CD4-positive, alpha-beta T cell (primary cell): ENCODE measurements around the gene HSDL1. TPM values are rescaled to one million over a fixed set of nuclear protein-coding genes. Genes with fewer than 3 reads are reported as not detected.

Experiments used
- ATAC-seq: fragments of 200-7000 bp; cut with Tn5 transposase; one replicate; pipeline ENCODE4 v1.10.0; 2022; ENCODE audit warnings: mild to moderate bottlenecking; ENCODE audit not compliant: poor library complexity
- CTCF ChIA-PET: fragments of 350-600 bp; sonication (Branson Sonifier 250); formaldehyde crosslinking; loops from one replicate; lab custom pipeline; 2021; ENCODE audit warnings: antibody characterized with exemption, inconsistent platforms; lab: Charles Lee
- POLR2A ChIA-PET: fragments of 350-600 bp; sonication (Branson Sonifier 250); formaldehyde crosslinking; loops from one replicate; lab custom pipeline; 2021; ENCODE audit warnings: antibody characterized with exemption, inconsistent platforms; lab: Charles Lee
- DNase-seq, 14 experiments: peaks; one replicate each; pipeline ENCODE4 v3.0.0-alpha.2; 2013 to 2020; ENCODE audit warnings: mixed read lengths in 2 of 14
- H3K27ac ChIP-seq, 2 donors: one replicate each; pipeline versions ENCODE4 v1.5.1 to v1.7.0; 2013; ENCODE audit warnings: low read length in 2 of 2, low read depth in 1 of 2, mild to moderate bottlenecking in 1 of 2
- H3K27me3 ChIP-seq, 2 experiments: 1 replicate in 1 of 2; 2 replicates in 1 of 2; pipeline versions ENCODE4 v1.6.1 to v1.7.0; 2013; ENCODE audit warnings: low read length in 2 of 2, control low read depth in 1 of 2, mild to moderate bottlenecking in 1 of 2, moderate library complexity in 1 of 2; ENCODE audit not compliant: insufficient read depth in 2 of 2, control insufficient read depth in 1 of 2
- H3K36me3 ChIP-seq: one replicate; pipeline ENCODE4 v1.6.1; 2013; ENCODE audit warnings: low read length, control low read depth; ENCODE audit not compliant: insufficient read depth
- H3K4me1 ChIP-seq: one replicate; pipeline ENCODE4 v1.6.1; 2013; ENCODE audit warnings: low read length, control low read depth; ENCODE audit not compliant: insufficient read depth
- H3K4me3 ChIP-seq: one replicate; pipeline ENCODE4 v1.5.1; 2013; ENCODE audit warnings: mild to moderate bottlenecking, low read length, moderate library complexity
- H3K9me3 ChIP-seq, 2 experiments: 1 replicate in 1 of 2; 2 replicates in 1 of 2; pipeline versions ENCODE4 v1.6.1 to v1.7.0; 2013; ENCODE audit warnings: low read length in 2 of 2, mild to moderate bottlenecking in 2 of 2, control low read depth in 1 of 2, moderate library complexity in 1 of 2; ENCODE audit not compliant: control insufficient read depth in 1 of 2, insufficient read depth in 1 of 2
- H3K27ac Mint-ChIP-seq: one replicate; pipeline ENCODE4 v1.8.0; 2020; ENCODE audit warnings: mixed read lengths
- H3K27me3 Mint-ChIP-seq: one replicate; pipeline ENCODE4 v1.8.0; 2021; ENCODE audit warnings: mixed read lengths
- H3K36me3 Mint-ChIP-seq: one replicate; pipeline ENCODE4 v1.8.0; 2021; ENCODE audit warnings: low read depth, mixed read lengths
- H3K4me1 Mint-ChIP-seq: one replicate; pipeline ENCODE4 v1.8.0; 2021; ENCODE audit warnings: low read depth, mixed read lengths
- H3K4me3 Mint-ChIP-seq: one replicate; pipeline ENCODE4 v1.8.0; 2020; ENCODE audit warnings: mild to moderate bottlenecking, mixed read lengths
- H3K9me3 Mint-ChIP-seq: one replicate; pipeline ENCODE4 v1.8.0; 2020; ENCODE audit warnings: mixed read lengths
- intact Hi-C, 2 experiments: fragments of 100-400 bp; cut with DNase I in 1 of 2; cut with micrococcal nuclease in 1 of 2; formaldehyde crosslinking; loops; one replicate each; pipeline versions ENCODE4 v1.15.1 to v1.9.0; 2023 to 2025; cut with DNase I, micrococcal nuclease
- total RNA-seq, 174 experiments: library from RNA in 2 of 174; stranded (reverse) in 2 of 174; gene quantifications; one replicate each; pipeline ENCODE4 v1.2.3 and lab custom pipeline; 2021 to 2026
- TF ChIP-seq, protein P1 (sequence below): fragments of 200-600 bp; IDR thresholded peaks from one replicate; pipeline ENCODE4 v1.8.0; 2022; ENCODE audit warnings: antibody characterized with exemption, mild to moderate bottlenecking

HSDL1 gene
- total RNA-seq, 2 experiments from 2014 or later, result 9.4 to 12.1 TPM

DNA sequence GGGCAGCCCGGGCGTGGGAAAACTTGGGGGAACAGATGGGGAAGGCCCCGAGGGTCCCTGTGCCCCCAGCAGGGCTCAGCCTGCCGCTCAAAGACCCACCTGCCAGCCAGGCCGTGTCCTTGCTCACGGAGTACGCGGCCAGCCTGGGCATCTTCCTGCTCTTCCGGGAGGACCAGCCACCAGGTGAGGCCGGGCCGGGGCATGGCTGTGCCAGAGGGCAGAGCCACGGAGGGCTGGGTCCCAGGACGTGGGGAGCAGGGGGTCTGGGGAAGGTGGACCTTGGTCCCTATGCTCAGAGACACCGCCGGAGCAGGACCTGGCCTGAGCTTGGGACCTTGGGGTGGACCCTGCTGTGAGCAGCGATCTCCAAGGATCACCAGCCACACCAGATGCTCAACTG is 46.5 kb upstream of the HSDL1 start:
- Mint-ChIP-seq H3K27ac (no peak overlapping the region), H3K36me3 (peaks cover 4% of the 10 kb centered on the region), H3K4me3 (no peak overlapping the region), H3K9me3 (no peaks in the 10 kb centered on the region), H3K4me1 (peaks cover 27% of the 10 kb centered on the region), H3K27me3 (no peaks in the 10 kb centered on the region)
- no peak overlapping the region for H3K4me3 ChIP-seq
- POLR2A ChIA-PET, result no interaction called here
- H3K27me3 ChIP-seq, result no peaks in the 10 kb centered on the region
- CTCF ChIA-PET, result no interaction called here
- TF ChIP-seq, protein P1, sequence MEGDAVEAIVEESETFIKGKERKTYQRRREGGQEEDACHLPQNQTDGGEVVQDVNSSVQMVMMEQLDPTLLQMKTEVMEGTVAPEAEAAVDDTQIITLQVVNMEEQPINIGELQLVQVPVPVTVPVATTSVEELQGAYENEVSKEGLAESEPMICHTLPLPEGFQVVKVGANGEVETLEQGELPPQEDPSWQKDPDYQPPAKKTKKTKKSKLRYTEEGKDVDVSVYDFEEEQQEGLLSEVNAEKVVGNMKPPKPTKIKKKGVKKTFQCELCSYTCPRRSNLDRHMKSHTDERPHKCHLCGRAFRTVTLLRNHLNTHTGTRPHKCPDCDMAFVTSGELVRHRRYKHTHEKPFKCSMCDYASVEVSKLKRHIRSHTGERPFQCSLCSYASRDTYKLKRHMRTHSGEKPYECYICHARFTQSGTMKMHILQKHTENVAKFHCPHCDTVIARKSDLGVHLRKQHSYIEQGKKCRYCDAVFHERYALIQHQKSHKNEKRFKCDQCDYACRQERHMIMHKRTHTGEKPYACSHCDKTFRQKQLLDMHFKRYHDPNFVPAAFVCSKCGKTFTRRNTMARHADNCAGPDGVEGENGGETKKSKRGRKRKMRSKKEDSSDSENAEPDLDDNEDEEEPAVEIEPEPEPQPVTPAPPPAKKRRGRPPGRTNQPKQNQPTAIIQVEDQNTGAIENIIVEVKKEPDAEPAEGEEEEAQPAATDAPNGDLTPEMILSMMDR, result no peak
- no peaks in the 10 kb centered on the region for H3K36me3 ChIP-seq
- ATAC-seq (no peak), DNase-seq (no peak)
- no peak overlapping the region for H3K27ac ChIP-seq
- peaks cover 28% of the 10 kb centered on the region for H3K4me1 ChIP-seq
- no peaks in the 10 kb centered on the region for H3K9me3 ChIP-seq
- intact Hi-C loops, result no loop called here

DNA sequence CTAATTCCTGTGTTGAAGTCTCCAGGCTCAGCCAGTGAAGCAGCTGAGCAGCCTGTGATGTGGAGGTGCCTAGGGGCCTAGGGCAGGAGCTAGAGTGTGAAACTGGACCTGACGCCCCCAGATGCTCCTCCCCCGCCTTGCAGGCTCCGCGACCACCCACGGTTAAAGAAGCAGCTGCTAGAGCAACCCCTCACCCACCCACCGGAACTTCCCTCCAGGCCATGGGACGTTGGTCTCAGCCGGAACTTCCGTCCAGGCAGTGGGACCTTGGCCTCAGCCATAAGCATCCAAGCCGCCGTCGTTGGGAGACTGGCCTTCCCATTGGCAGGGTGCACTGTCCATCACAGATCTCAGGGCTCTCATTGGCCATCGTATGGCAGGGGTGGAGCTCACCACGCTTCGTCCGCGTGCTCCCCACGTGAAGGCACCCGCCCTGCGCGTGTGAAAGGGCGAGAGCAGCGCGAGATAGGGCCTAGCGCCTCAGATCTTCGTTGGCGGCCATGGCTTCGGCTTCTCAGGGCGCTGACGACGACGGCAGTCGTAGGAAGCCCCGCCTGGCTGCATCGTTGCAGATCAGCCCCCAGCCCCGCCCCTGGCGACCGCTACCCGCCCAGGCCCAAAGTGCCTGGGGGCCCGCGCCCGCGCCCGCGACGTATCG is 45.9 kb upstream of the HSDL1 start, which contains the start of gene ADAD2:
TSS of gene ADAD2 (plus strand) at position 427 of the 658 bp plus-strand sequence. CDS start at position 501, 74 bp downstream.
- DNase-seq, result peak in 1 of 14 experiments; percentile 29
- no peaks in the 10 kb centered on the region for H3K27me3 Mint-ChIP-seq
- H3K4me1 ChIP-seq, result peaks cover 34% of the 10 kb centered on the region
- H3K36me3 Mint-ChIP-seq, result peaks cover 4% of the 10 kb centered on the region
- no peak within 1 kb of the TSS for H3K27ac Mint-ChIP-seq
- ATAC-seq, result no peak
- no peaks in the 10 kb centered on the region for H3K9me3 ChIP-seq
- ChIA-PET POLR2A (no interaction called here), CTCF (no interaction called here)
- H3K4me1 Mint-ChIP-seq, result peaks cover 33% of the 10 kb centered on the region
- intact Hi-C loops, result no loop called here
- TF ChIP-seq, protein P1, result no peak
- H3K27ac ChIP-seq, result no peak within 1 kb of the TSS
- no peaks in the 10 kb centered on the region for H3K9me3 Mint-ChIP-seq
- H3K4me3 Mint-ChIP-seq, result no peak within 1 kb of the TSS
- H3K36me3 ChIP-seq, result no peaks in the 10 kb centered on the region
- no peaks in the 10 kb centered on the region for H3K27me3 ChIP-seq
- H3K4me3 ChIP-seq, result no peak within 1 kb of the TSS

DNA sequence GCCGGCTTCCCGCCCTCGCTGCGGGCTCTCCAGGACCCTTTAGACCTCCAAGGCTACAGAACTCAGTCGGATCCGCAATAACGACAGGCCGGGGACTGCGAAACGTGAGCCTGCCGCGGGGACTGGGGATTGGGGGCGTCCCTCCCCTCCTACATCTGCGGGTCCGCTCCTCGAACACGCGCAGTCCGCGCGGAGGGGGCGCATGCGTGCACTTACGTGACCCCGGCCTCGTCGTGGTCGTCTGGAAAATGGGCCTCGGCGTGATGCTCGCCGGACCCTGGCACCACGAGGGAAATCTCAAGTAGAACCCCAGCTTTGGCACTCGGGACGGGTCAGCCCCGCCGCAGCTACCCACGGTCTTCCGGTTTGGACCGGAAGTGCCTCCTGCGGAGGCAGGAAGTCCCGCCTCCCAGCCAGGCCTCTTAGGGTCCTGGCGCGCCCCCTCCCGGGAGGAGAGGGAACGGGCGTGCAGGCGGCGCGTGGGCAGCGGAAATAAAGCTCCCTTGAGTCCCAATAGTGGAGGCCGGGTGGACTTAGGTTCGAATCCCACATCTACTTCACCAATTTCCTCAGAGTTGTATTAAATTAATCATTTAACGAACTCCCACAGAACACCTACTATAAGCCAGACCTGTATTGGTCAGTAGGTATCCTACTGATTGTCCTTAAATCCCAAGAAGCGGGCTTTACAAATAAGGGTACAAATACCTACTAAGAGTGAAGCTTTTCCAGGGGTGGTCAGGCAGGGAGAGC is 41.9 kb upstream of the HSDL1 start, which contains the start of gene TAF1C:
TSS of gene TAF1C (minus strand) at position 373 of the 753 bp plus-strand sequence. CDS start 2,069 bp downstream, outside the sequence.
- H3K27ac Mint-ChIP-seq, result peak within 1 kb of the TSS; percentile 88
- ChIA-PET POLR2A (interaction anchor here (1.2 to 2.7 kb wide), 7 partner anchors 11 to 379 kb away, joined by 3 to 36 read pairs (median 6); partner anchors contain the start of genes DNAAF1, HSBP1, HSDL1 and MBTPS1), CTCF (interaction anchor here (0.6 to 3.6 kb wide), 35 partner anchors 9 to 1370 kb away, joined by 3 to 65 read pairs (median 5); partner anchors contain the start of genes DNAAF1, HSBP1, HSDL1 and MBTPS1)
- DNase-seq, result peak; percentile 78 to 97 (median 88)
- peaks cover 29% of the 10 kb centered on the region for H3K4me1 Mint-ChIP-seq
- Histone ChIP-seq H3K27ac (peak within 1 kb of the TSS; percentile 60 to 72), H3K27me3 (no peaks in the 10 kb centered on the region), H3K36me3 (peaks cover 30% of the 10 kb centered on the region), H3K4me1 (peaks cover 24% of the 10 kb centered on the region), H3K9me3 (no peaks in the 10 kb centered on the region), H3K4me3 (peak within 1 kb of the TSS; percentile 71)
- H3K4me3 Mint-ChIP-seq, result peak within 1 kb of the TSS; percentile 96
- peak; percentile 95 for ATAC-seq
- intact Hi-C loops, result loop anchor here (1.0 to 10.0 kb wide), 7 partner anchors 42 to 1618 kb away; partner anchors contain the start of genes MBTPS1 (in 2 of the 2), DNAAF1 (in 1 of the 2), HSBP1 (in 1 of the 2) and HSDL1 (in 1 of the 2)
- H3K27me3 Mint-ChIP-seq, result no peaks in the 10 kb centered on the region
- H3K9me3 Mint-ChIP-seq, result no peaks in the 10 kb centered on the region
- peaks cover 28% of the 10 kb centered on the region for H3K36me3 Mint-ChIP-seq
- TF ChIP-seq, protein P1, result peak; percentile 94
